Cerebellar cortex (tissue), 1 donor: ENCODE data around the gene PDE9A.

ENCODE experiments used
- DNase-seq: peaks from one replicate; pipeline ENCODE4 v3.0.0-alpha.2; 2015; ENCODE audit warnings: low spot score

PDE9A gene

GRCh38 chr21:42771503-42771805, 118.0 kb downstream of the PDE9A start:
- no peak for DNase-seq

DNA sequence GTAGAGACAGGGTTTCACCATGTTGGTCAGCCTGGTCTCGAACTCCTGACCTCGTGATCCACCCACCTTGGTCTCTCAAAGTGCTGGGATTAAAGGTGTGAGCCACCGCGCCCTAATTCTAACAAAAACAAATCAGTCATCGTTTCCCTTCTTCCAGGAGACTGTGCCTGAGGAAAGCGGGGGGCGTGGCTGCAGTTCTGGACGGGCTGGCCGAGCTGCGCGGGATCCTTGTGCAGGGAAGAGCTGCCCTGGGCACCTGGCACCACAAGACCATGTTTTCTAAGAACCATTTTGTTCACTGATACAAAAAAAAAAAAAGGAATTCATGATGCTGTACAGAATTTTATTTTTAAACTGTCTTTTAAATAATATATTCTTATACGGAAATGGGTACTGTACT, 121.7 kb downstream of the PDE9A start:
- DNase-seq, result no peak

DNA sequence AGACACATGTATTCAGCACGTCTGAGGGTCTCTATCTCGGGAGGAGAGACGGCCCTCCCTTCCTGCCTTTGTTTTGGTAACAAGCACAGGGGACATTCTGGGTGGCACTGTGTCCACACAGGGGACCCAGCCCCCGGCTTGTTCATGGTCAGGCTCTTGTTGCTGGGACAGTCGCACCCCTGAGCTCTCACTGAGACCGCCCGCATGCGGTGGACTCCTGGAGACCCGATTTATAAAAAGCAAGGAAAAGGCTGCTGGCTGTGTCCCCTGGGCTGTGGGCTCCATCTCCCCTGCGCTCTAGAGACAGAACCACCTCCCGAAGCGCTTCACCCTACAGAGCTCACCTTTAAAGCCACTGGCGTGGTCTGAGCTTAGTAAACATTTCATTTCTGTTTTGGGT, 122.5 kb downstream of the PDE9A start:
- no peak for DNase-seq

- DNase-seq, result no peak
Measured at GRCh38 chr21:42777064-42777756, 123.8 kb downstream of the PDE9A start.

GRCh38 chr21:42777757-42778344, 124.4 kb downstream of the PDE9A start:
- DNase-seq, result peak; percentile 32

DNA sequence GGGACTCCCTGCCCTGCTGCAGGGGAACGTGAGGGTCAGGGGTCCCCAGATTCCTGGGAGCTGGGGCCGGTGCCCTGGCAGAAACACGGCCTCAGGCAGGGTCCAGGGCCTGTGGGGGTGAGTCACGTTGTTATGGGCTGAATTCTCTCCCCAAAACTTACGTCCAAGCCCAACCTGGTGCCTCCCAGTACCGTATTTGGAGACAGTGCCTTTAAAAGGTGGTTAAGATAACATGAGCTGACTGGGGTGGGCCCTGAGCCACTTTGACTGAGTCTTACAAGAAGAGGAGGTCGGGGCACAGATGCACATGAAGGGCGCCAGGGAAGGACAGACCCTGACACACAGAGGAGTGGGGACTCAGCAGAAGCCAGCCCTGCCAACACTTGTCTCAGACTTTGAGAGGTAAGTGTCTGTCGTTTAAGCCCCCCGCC, 126.0 kb downstream of the PDE9A start:
- no peak for DNase-seq

GRCh38 chr21:42780617-42781016, 127.2 kb downstream of the PDE9A start:
- no peak for DNase-seq

DNA sequence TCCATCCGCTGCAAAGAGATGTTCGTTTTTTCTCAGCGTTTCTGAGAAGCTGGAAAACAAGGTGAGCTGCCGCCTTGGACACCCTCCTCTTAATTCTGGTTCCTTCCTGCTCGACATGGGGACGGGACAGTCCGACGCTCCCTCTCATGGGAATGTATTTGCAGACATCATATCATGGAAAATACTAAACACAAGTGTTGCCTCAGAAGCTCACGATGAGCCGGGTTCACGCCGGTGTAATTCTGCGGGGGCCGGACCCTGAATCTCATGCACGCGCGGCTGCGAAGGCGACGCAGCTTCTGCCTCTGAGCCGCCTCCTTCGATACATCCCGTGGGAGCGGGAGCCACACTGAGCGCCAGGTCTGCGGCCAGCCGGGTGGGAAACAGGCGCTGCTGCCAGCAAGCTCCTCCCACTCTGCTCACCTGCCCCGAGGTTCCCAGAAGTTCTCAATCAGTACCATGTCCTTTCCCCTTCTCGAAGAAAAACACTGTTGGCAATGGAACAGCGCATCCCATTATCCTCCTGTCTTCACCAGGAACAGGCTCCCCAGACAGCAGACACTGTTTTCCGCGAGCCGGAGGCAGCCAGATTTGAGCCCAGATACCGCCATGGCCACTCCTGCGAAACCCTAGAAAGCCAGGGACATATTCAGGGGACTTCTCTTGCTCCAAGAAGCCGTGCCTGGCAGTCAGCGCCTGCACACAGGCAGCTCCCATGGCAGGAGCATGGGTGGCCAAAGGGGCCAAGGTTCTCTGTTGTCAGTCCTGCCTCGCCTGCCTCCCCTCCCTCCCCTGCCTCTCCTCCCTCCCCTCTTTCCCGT, 127.9 kb downstream of the PDE9A start:
- peak; percentile 58 for DNase-seq

DNA sequence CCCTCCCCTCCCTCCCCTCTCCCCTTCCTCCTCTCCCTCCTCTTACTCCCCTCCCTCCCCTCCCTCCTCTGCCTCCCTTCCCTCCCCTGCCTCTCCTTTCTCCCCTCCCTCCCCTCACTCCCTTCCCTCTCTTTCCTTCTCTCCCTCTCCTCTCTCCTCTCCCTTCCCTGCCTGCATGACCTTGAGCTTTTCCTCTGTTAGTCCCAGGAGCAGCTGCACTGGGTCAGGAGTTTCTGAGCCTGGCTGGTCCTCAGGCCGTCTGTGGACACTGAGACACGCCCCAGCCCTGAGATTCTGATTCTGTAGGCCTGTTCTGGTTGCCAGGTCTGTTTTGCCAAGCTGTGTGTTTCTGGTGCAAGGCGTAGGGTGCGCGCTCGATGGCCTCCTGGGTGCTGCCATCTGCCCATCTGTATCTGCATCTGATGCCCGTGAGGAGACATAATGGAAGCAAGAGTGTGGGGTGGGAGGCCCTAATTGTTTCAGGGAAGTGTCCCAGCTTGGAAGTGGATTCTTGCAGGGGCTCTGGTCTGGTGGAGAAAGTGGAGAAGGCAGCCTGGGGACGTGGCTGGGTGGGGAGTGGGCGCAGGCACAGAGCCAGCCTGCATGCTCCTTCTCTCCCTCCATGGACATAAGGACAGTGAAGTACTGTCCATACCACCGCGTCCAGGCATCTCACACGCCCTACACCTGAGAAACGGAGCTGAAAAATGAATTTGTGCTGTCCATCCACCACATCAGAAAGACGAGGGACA, 128.7 kb downstream of the PDE9A start:
- peak; percentile 34 for DNase-seq

- DNase-seq, result no peak
Measured at GRCh38 chr21:42782723-42783242, 129.4 kb downstream of the PDE9A start.

DNA sequence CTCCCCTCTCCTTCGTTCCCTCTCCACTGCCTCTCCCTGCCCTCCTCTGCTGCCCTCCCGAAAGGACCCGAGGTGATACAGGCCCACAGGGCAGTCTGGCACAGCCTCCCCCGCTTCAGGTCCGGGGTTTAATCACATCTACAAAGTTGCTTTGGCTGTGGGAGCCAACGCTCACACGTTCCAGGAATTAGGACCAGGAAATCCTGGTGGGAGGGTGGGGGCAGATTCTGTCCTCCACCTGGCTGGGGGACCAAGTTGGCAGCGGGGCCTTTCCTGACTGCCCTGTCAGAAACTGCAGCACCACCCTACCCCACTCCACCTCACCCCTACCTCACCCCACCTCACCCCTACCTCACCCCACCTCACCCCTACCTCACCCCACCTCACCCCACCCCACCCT, 130.9 kb downstream of the PDE9A start:
- DNase-seq, result no peak

DNA sequence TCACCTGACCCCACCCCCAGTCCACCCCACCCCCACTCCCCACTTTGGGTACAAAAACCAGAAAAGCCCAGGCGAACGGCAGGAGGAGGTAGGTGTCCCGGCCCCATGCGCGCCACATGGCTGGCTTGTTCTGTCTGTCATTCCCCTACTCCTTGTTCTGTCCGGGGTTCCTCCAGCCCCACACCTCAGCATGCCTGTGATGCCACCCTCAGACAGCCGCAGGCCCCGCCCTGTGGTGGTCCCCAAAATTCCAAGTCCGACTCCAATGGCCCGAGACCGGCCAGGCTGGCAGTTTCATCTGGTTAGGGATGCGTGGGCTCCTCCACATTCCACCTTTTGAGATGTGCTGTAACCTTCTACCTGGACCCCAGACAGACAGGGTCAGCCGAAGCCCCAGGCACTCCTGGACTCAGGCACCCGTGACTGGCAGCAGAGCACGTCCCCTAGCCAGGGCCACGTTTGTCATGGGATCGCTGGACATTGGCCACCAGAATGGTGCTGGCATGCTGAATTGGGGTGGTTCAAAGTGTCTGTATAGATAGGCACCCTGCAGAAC, 131.6 kb downstream of the PDE9A start:
- DNase-seq, result no peak

DNA sequence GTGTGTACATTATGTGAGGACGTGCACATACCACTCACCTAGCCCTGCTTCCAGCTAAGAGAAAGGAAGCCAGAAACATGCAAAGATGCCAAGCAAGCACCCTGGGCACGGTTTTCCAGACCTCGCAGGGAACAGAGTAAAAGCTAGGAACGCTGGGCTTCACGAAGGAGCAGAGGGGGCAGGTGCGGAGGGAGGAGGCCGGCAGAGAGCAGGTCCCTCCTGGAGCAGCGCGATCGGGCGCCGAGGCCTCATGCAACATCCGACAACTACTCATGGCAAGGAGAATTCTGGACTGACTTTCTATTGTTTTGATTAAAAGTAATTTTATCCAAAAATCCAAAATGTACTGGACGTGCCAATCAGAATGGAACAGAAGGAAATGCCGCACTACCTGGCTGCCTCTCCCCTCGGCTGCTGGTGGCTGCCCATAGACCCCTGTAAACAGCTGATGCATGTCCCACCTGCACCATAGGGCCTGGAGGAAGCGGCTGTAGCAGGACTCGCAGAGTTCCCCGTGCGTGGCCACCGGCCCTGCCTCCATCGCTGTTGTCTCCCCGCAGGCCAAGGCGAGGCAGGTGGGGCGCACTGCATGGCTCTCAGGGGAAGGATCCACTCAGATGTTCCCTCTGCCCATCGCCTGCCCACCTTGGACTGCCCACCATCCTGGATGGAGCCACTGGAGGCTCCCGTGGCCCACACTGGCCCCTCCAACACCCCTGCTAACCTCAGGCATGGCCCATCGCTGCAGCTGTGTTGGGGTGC, 132.4 kb downstream of the PDE9A start:
- DNase-seq, result no peak

DNA sequence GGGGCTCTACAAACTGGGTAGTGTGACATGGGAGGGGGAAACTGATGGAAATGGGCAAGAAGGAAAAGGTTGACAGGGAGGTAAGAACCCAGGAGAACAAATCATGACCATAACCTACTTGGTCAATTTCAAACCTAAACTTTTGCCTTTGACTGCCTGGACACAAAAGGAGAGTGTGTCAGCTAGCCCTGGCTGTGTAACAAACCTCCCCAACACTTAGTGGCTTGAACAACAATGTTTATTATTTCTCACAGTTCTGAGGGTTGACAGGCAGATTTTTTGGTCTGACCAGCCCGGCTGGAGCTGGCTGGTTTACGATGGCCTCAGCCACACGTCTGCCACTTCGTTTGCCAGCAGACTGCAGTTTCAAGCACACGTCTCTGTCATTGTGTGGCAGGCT, 133.5 kb downstream of the PDE9A start:
- no peak for DNase-seq

DNA sequence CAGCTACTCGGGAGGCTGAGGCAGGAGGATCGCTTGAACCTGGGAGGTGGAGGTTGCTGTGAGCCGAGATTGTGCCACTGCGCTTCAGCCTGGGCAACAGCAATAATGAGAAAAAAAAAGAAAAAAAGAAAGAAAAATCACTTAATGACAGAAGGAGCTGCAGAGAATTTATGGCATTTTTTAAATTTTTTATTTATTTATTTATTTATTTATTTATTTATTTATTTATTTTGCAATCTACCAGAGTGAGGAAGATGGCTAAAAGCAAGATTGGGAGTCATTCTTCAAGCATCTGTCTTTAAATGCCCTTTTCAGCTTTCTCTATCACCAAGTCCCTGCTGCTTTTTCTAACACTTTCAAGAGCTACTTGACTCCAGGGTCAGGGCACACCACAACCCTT, 134.2 kb downstream of the PDE9A start:
- no peak for DNase-seq

- no peak for DNase-seq
Measured at GRCh38 chr21:42790520-42791065, 137.2 kb downstream of the PDE9A start.

DNA sequence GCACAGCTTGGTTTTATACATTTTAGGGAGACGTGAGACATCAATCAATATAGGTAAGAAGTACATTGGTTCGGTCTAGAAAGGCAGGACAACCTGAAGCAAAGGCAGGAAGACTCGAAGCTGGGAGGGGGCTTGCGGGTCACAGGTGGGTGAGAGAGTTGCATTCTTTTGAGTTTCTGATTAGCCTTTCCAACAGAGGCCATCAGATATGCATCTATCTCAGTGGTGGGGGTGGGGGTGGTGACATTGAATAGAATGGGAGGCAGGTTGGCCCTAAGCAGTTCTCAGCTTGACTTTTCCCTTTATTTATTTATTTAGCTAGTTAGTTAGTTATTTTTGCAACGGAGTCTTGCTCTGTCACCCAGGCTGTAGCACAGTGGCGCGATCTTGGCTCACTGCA, 140.4 kb downstream of the PDE9A start:
- no peak for DNase-seq

GRCh38 chr21:42794551-42794950, 141.1 kb downstream of the PDE9A start:
- DNase-seq, result no peak

DNA sequence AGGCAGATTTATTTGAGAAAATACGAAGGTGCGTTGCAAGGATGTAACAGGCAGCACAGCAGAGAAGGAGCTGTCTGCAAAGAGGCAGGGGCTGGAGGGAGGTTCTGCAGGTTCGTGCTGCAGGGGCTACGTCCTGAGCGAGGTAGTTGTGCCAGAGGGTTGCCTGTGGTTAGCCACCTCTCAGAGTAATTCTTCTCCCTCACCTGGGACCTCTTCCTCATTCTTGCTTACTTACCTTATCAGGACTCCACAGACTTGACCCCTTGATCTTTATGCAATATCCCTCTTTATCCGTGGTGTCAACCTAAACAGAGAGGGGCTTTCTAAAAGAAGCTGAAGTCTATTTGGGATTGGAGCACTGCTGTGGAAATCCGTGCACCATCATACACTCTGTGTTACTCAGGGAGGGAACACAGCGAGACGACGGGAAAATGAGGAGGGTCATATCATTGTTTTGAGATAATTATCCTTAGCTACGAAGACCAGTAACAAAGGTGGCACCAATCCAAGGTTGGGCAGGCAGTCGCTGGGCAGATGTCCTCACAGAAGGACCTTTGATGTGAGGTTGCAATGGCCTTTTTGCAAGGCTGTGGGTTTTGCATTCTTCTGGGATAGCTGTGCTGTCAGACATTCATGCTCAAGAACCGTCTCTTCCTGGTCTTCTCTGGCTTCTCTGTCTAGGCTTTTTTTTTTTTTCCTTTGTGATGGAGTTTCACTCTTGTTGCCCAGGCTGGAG, 143.1 kb downstream of the PDE9A start:
- no peak for DNase-seq

- no peak for DNase-seq
Measured at GRCh38 chr21:42797522-42797921, 144.1 kb downstream of the PDE9A start.
